ENCODE data around the gene ADAMTS17. TPM values are rescaled to one million over a fixed set of nuclear protein-coding genes. Genes with fewer than 3 reads are reported as not detected.

The ADAMTS17 gene
- total and polyA plus RNA-seq, 9 of the 15 experiments (the other 6 are each of a cell fraction or from before 2014, with no cell fraction given), result 0.01 to 0.14 (median 0.07) TPM; not detected in 6

DNA sequence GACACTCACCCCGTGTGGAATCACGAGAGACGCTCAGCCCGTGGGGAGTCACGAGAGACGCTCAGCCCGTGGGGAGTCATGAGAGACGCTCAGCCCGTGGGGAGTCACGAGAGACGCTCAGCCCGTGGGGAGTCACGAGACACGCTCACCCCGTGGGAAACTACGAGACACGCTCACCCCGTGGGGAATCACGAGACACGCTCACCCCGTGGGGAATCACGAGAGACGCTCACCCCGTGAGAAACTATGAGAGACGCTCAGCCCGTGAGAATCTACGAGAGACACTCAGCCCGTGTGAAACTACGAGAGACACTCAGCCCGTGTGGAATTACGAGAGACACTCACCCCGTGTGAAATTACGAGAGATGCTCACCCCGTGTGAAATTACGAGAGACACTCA is 49.8 kb downstream of the ADAMTS17 start:
- no peaks in the 10 kb centered on the region for H3K27me3 ChIP-seq (ENCODE audit: control insufficient read depth in 2 of 2, insufficient read depth in 2 of 2, low read length in 2 of 2)
- no peaks in the 10 kb centered on the region for H3K36me3 ChIP-seq (ENCODE audit: control insufficient read depth, insufficient read depth, low read length)
- no peak overlapping the region for H3K4me3 ChIP-seq
- BruUV-seq (replicated peaks), result no TSS peak
- no peaks in the 10 kb centered on the region for H3K9me1 ChIP-seq (ENCODE audit: control insufficient read depth, insufficient read depth, low read length)
- no peak overlapping the region for H3K9ac ChIP-seq (ENCODE audit: insufficient read depth in 1 of 2, low read depth in 2 of 2, low read length in 2 of 2)
- FAIRE-seq (no peak), ATAC-seq (no peak), DNase-seq (ENCODE audit: extremely low read depth in 1 of 4, low spot score in 3 of 4) (no peak)
- no peak overlapping the region for H2AFZ ChIP-seq (ENCODE audit: low read depth, low read length)
- H4K20me1 ChIP-seq (replicated peaks; ENCODE audit: control insufficient read depth, insufficient read depth, low read length), result no peaks in the 10 kb centered on the region
- TF ChIP-seq IRF2 (CRISPR knock-in tag; IDR thresholded peaks at IDR 0.05) (no peak), SUPT5H (IDR thresholded peaks at IDR 0.05) (no peak), NFRKB (IDR thresholded peaks at IDR 0.05; ENCODE audit: low read depth) (no peak), NCOA1 (IDR thresholded peaks at IDR 0.05; ENCODE audit: low read depth) (no peak), PPARD (CRISPR knock-in tag; IDR thresholded peaks at IDR 0.05) (no peak), GATAD2B (IDR thresholded peaks at IDR 0.05; ENCODE audit: borderline replicate concordance) (no peak), ZNF347 (CRISPR knock-in tag; IDR thresholded peaks at IDR 0.05; ENCODE audit: low read depth) (no peak), ZEB2 (IDR thresholded peaks at IDR 0.05) (no peak)
- TF ChIP-seq, protein P1, sequence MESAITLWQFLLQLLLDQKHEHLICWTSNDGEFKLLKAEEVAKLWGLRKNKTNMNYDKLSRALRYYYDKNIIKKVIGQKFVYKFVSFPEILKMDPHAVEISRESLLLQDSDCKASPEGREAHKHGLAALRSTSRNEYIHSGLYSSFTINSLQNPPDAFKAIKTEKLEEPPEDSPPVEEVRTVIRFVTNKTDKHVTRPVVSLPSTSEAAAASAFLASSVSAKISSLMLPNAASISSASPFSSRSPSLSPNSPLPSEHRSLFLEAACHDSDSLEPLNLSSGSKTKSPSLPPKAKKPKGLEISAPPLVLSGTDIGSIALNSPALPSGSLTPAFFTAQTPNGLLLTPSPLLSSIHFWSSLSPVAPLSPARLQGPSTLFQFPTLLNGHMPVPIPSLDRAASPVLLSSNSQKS (CRISPR knock-in tag; IDR thresholded peaks at IDR 0.05), result no peak
- in situ Hi-C loops (cut with MboI), result no loop called here
- no peaks in the 10 kb centered on the region for H3K4me1 ChIP-seq (replicated peaks in 1 of 2; ENCODE audit: control insufficient read depth in 2 of 2, insufficient read depth in 2 of 2, low read length in 2 of 2)
- no peaks in the 10 kb centered on the region for H3K79me2 ChIP-seq (ENCODE audit: control insufficient read depth, insufficient read depth, low read length)
- 13% methylated on average over 34 of the region's 35 CpGs for WGBS (ENCODE audit: insufficient coverage, low coverage, missing lambda C conversion rate)
- CTCF ChIA-PET (ENCODE audit: low intra/inter-chr PET ratio), result no interaction called here
- intact Hi-C loops (cut with micrococcal nuclease), result no loop called here
- POLR2A ChIA-PET, result no interaction called here
- no peaks in the 10 kb centered on the region for H3K9me3 ChIP-seq (replicated peaks; ENCODE audit: control insufficient read depth, insufficient read depth, low read depth, low read length)
- H3K4me2 ChIP-seq (ENCODE audit: insufficient read depth, low read length), result no peak overlapping the region
- no peak overlapping the region for H3K27ac ChIP-seq (ENCODE audit: extremely low read depth, low read depth, low read length)
